ENCODE measurements around the gene MYO3B.

The MYO3B gene

GRCh38 chr2:170161516-170162270 is 16.3 kb upstream of the MYO3B start:
- no peak for DNase-seq

GRCh38 chr2:170162271-170162632 is 15.7 kb upstream of the MYO3B start:
- DNase-seq: no peak

DNA sequence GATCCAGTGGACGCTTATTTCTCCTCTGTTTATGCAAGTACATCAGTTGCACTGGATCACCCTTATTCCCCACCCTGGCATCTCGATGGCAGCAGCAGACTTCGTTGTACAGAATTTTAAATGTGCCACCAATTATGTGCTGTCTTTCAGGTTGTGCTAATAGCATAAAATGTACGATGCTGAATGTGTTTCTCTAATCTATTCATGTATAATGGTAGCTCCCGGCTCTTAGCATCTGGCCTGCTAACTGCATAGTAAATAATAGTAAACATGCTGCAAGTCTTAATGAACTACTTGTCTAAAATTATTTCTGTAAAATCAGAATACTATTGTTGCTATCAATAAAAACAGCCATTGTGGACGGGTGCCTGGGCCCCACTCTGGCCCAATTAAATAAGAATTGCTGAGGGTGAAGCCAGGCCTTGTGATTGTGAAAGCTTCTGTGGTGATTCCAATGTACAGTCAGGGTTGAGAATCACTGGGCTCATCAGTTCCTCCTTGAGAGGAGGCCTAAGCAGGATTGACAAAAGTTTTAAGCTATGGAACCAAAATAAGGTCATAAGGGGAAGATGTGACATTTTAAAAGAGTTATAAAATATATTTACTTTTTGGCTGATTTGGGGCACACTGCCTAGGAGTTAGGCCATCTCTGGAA is 14.4 kb upstream of the MYO3B start:
- no peak for DNase-seq

GRCh38 chr2:170165129-170165528 is 12.8 kb upstream of the MYO3B start:
- DNase-seq: no peak

GRCh38 chr2:170166735-170167134 is 11.2 kb upstream of the MYO3B start:
- DNase-seq: no peak

GRCh38 chr2:170170281-170171040 is 7.5 kb upstream of the MYO3B start:
- no peak for DNase-seq

DNA sequence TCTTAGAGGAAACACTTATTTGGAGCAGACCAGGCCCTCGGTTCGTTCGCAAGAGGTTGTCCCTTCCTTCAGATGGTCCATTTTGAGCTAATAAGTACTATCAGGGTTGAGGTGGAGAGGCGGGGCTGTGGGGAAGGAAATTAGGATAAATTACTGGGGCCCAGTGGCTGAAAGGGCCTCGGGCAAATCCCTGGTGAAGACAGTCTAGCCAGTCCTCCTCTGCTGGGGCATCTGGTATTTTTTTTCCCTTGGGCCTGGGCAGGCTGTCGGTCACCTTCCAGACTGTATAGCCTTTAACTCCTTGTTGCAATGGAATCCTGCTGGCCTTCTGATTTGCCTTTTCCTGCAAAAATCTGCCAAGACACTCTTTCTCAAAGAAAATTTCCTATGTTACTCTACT is 1.7 kb upstream of the MYO3B start:
- DNase-seq: peak; percentile 96

- DNase-seq: no peak
These were observed 2.2 kb downstream of the MYO3B start for GRCh38 chr2:170180031-170180566.

- no peak for DNase-seq
These were observed 3.7 kb downstream of the MYO3B start for GRCh38 chr2:170181602-170182001.

DNA sequence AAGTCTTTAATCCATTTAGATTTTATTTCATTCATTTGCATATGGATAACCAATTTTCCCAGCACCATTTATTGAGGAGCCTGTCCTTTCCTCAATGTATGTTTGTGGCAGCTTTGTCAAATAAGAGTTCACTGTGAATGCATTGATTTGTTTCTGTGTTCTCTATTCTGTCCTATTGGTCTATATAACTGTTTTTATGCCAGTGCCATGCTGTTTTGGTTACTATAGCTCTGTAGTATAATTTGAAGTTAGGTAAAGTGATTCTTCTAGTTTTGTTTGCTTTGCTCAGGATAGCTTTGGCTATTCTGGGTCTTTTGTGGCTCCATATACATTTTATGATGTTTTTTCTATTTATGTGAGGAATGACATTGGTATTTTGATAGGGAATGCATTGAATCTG is 7.4 kb downstream of the MYO3B start:
- no peak for DNase-seq

- DNase-seq: no peak
These were observed 11.8 kb downstream of the MYO3B start for GRCh38 chr2:170189757-170190156.

GRCh38 chr2:170190172-170190571 is 12.2 kb downstream of the MYO3B start:
- DNase-seq: no peak

DNA sequence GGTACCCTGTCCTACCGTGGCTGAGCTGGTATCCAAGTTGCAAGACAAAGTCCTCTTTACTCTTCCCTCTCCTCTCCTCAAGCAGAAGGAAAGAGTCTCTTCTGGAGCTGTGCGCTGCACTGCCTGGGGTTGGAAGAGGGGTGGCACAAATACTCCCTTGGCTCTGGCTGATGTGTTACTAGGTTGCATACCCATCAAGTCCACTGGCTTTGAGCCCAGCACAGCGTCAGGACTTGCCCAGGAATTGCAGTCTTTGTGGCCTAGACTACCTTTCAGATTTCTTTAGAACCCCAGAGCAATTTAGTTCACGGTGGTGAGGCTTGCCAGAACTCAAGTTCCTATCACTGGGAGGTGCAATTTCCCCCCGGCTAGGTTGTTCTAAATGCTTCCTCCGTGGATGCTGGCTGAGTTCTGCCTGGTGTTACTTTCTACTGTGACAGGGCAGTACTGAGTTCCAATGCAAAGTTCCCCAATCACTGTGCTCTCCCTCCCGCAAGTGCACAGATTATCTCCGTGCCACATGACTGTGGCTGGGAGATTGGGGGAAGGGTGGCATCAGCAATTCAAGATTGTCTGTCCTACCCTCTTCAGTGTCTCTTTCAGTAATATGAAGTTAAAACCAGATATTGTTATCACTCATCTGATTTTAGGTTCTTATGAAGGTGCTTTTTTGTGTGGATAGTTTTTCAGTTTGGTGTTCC is 13.4 kb downstream of the MYO3B start:
- no peak for DNase-seq

DNA sequence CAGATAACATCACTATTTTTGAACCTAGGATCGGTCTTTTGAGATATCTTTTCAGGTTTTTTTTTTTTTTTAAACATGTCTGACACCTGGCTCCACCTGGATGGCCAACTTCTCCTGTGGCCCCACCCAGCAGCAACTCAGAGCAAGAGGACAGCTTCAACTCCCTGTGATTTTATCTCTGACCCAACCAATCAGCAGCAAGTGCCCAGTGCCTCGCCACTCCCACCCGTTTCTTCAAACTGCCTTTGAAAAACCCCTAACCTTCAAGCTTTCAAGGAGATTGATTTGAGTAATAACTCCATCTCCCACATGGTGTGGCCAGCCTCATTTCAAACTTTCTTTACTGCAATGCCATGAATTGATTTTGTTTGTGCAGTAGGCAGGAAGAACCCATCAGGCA is 19.0 kb downstream of the MYO3B start:
- no peak for DNase-seq

- no peak for DNase-seq
These were observed 23.3 kb downstream of the MYO3B start for GRCh38 chr2:170201275-170201674.

DNA sequence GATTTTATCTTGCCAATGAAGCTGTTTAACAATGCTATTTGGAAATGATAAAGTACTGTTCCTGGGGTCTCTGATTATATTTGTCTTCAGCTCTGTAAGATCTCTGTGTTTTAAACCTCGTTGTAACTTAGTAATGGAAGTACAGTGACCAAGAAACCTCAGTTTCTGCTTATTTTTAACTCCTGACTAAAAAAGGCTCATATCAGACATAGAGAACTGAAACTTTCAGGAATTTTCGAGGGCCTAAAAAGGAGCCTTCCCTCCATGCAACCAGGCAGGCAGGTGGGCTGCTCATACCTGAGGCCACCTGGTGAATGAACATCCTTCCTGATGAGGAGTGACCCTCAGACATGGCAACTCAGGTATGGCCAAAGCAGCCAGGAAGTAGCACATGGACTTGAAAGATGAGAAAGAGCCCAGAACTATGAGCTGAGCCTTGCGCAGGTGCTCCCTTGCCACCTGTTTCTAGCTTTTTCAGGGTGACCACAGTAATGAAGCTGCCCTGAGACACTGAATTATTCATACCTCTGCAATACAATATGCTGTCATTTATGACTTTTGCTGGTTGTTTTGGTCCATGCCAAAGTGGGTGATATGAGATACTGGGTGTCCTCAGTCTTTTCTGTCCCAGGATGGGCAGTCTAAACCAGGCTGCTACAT is 23.9 kb downstream of the MYO3B start:
- DNase-seq: no peak

GRCh38 chr2:170202437-170202836 is 24.5 kb downstream of the MYO3B start:
- no peak for DNase-seq

DNA sequence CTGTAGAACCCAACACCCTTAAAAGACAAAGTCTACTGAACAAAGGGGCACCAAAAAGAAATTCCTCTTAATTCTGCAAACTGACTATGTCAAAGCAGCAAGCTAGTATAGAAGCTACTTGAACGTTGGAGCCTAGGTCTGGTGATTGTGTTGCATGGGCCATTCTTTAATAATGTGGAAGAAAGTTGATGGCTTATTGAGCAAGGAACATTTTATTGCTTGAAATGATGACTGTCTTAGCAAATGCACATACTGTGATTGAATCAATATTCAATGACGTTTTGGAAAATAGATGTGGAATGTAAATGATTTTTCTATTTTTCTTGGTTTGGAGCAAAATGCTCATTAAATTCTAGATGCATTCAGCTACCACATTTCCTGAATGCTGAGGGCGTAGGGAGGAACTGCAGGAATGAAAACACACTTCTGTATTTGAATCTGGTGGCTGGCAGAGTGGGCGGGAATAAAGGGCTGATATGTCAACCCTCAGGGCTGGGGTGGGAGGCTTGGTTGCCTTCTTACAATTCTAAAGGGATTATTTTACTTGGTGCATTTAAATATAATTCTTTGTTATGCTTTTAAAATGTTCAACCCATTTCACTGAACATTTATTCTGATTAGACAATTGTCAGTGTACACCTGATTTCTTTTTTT is 26.5 kb downstream of the MYO3B start:
- DNase-seq: no peak

DNA sequence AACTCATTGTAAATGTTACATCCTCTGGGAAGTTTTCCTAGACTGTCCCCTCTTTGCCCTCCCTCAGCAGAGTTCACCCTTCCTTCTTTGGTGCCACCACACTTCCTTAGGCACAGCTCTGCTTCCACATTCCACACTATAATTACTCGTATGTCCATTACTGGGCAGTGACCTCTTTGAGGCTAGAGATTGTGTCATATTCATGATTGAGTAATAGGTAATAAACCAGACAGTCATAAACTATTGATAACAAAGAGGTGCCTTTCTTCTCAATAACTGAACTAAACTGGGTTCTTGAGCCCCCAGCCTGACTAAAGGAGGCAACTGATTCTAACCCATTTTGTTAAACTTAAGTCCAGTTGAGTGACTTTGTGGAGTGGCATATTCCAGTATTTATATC is 28.3 kb downstream of the MYO3B start:
- no peak for DNase-seq

DNA sequence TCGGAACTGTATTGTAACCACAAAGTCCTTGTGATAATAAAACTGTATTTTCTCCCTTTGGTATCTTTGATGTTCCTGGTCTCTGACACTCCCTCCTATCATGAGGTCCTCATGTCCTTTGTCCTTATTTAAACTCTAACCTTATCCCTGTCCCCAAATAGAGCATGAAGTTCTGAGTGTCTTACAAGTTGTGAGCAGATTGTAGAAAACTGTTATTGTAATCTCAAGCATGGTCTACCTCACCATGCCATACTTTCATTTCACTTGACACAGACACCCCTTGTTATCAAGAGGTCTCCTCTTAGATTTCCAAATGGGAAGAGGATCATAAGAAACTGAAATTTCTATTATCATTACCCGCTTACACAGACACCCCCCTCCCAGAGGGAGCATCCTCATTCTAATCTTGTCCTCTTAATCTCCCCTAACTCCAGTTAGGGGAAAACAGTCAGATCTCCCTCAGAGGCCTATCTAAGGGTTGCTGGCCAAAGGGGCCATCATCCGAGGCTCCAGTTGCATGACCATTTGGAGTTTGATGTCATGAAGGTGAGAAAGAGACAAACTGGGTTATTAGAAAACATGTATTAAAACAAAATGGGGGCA is 29.0 kb downstream of the MYO3B start:
- no peak for DNase-seq

- DNase-seq: no peak
These were observed 30.0 kb downstream of the MYO3B start for GRCh38 chr2:170207901-170208300.

DNA sequence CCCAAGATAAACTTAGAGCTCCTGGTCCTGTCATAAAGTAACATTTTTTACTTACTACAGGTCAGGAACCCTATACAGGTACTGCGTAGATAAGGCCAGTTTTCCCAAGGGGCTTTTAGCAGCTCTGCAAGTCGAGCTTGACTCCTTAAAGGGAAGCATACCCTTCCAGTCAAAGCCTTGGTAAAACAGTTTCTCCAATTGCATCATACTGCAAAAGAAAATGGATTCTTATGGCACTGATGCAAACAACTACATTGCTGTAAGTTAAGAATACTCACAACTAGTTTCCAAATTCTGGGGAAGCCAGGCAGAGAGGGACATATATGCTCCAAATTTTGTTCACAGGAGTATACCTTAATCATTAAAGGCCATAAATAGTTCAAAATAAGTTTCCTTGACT is 31.0 kb downstream of the MYO3B start:
- no peak for DNase-seq
